ENCODE measurements around the gene MESP2.

DNA sequence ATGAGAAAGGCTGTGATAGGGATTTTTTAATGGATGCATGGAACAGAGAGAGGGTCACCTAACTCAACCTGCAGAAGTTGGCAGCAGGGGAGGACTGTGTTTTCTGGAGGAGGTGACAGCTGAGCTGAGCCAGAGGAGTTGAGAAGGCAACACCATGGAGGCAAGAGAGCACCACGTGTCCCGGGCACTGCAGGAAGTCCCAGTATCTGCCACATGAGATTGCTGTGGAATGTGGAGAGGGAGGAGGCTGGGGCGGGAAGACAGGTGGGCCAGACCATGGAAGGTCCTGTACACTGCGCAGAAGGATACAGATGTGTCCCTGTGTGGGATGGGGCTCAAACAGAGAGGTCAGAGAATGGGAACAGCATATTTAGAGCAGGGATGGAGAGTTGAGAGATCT is 40.4 kb upstream of the MESP2 start:
- TF ChIP-seq ZNF274 (IDR thresholded peaks at IDR 0.05; ENCODE audit: low read depth, low read length) = no peak
- TF ChIP-seq YY1 (IDR thresholded peaks at IDR 0.05; ENCODE audit: insufficient read depth, insufficient read length) = no peak
- TF ChIP-seq SUZ12 (IDR thresholded peaks at IDR 0.05; ENCODE audit: extremely low read depth, insufficient read depth, insufficient read length) = no peak

Measured in NT2/D1 (cell line).